ENCODE measurements around the gene PIP5K1B. TPM values are rescaled to one million over a fixed set of nuclear protein-coding genes. Genes with fewer than 3 reads are reported as not detected.

The PIP5K1B gene
- total RNA-seq, 4 donors from 2014 or later, result 1.2 to 2.6 (median 2.0) TPM

DNA sequence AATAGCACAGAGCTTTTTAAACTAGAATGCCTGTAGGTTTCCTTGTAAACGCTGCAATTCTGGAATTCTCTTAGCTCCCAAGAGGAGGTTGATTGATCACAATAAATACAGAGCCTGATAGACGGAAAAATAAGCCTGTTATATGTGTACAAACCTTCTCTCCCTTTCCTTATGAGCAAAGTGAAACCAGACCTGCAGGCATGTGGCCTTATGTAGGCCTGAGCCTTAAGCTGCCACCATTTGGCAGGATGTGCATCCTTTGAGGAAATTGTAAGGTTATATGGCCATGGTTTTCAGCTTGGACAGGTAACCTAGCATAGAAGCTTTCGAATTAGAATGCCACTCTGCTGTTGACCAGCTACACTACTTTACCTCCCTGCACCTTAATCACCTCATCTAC, 259.7 kb downstream of the PIP5K1B start:
- Histone ChIP-seq H3K36me3 (no peaks in the 10 kb centered on the region), H3K27me3 (no peaks in the 10 kb centered on the region), H3K27ac (no peak overlapping the region), H3K4me3 (no peak overlapping the region), H3K9me3 (no peaks in the 10 kb centered on the region), H3K4me1 (no peaks in the 10 kb centered on the region)
- ATAC-seq (no peak), DNase-seq (no peak)
- in situ Hi-C loops (cut with MboI; ENCODE audit: low sequenced_read_pairs in 4 of 4) (loop anchor here in 1 of 4 donors (10.0 kb wide), 1 partner anchor 50 kb away; no protein-coding TSS in a partner anchor), intact Hi-C loops (cut with DNase I; ENCODE audit: low total_unique reads) (no loop called here)
- TF ChIP-seq, protein P1, sequence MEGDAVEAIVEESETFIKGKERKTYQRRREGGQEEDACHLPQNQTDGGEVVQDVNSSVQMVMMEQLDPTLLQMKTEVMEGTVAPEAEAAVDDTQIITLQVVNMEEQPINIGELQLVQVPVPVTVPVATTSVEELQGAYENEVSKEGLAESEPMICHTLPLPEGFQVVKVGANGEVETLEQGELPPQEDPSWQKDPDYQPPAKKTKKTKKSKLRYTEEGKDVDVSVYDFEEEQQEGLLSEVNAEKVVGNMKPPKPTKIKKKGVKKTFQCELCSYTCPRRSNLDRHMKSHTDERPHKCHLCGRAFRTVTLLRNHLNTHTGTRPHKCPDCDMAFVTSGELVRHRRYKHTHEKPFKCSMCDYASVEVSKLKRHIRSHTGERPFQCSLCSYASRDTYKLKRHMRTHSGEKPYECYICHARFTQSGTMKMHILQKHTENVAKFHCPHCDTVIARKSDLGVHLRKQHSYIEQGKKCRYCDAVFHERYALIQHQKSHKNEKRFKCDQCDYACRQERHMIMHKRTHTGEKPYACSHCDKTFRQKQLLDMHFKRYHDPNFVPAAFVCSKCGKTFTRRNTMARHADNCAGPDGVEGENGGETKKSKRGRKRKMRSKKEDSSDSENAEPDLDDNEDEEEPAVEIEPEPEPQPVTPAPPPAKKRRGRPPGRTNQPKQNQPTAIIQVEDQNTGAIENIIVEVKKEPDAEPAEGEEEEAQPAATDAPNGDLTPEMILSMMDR (IDR thresholded peaks at IDR 0.05 in 4 of 5, conservative IDR thresholded peaks at IDR 0.05 in 1 of 5), result no peak
- no peak for TF ChIP-seq POLR2A (IDR thresholded peaks at IDR 0.05)

DNA sequence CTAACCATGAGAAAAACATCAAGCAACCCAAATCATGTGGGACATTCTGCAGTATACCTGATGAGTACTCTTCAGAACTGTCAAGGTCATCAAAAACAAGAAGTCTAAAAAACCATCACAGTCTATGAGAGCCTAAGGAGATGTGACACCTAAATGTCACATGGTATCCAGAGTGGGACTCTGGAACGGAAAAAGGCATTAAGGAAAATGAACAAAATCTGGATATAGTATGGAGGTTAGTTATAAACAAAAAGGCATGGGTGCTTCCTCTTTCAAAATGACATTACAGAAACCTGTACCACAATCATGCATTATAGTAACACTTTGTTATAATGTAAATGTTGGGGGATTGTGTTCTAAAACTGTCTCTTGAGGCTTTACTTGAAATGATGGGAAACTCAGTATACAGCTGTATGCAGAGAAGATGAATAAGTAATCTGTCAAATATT, 261.5 kb downstream of the PIP5K1B start:
- intact Hi-C loops (cut with DNase I; ENCODE audit: low total_unique reads) (no loop called here), in situ Hi-C loops (cut with MboI; ENCODE audit: low sequenced_read_pairs in 4 of 4) (loop anchor here in 1 of 4 donors (10.0 kb wide), 1 partner anchor 52 kb away; no protein-coding TSS in a partner anchor)
- Histone ChIP-seq H3K27ac (no peak overlapping the region), H3K9me3 (no peaks in the 10 kb centered on the region), H3K4me1 (no peaks in the 10 kb centered on the region), H3K27me3 (no peaks in the 10 kb centered on the region), H3K36me3 (no peaks in the 10 kb centered on the region), H3K4me3 (no peak overlapping the region)
- no peak for DNase-seq
- no peak for ATAC-seq
- TF ChIP-seq POLR2A (IDR thresholded peaks at IDR 0.05), result no peak
- TF ChIP-seq, protein P1 (IDR thresholded peaks at IDR 0.05 in 4 of 5, conservative IDR thresholded peaks at IDR 0.05 in 1 of 5), result no peak

DNA sequence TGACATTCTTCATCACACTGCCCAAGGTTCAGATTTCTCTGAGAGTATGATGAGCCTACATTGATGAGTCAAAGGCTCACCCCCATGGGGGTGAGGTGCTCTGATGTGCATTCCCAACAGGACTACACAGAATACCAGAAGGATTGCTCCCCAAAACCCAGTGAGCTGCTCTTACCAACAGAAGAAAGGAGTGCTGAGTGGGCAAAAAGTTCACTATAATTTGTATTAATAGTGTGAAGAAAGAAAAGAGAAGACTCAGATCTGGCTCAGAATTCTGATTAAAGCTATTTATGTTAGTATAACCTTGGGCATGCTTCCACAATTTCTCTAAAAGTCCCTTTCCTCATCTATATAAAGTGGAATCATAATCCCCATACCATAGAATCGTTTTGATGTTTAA, 262.8 kb downstream of the PIP5K1B start:
- Histone ChIP-seq H3K36me3 (no peaks in the 10 kb centered on the region), H3K9me3 (no peaks in the 10 kb centered on the region), H3K27ac (no peak overlapping the region), H3K4me3 (no peak overlapping the region), H3K4me1 (no peaks in the 10 kb centered on the region), H3K27me3 (no peaks in the 10 kb centered on the region)
- intact Hi-C loops (cut with DNase I; ENCODE audit: low total_unique reads) (no loop called here), in situ Hi-C loops (cut with MboI; ENCODE audit: low sequenced_read_pairs in 4 of 4) (loop anchor here in 1 of 4 donors (10.0 kb wide), 1 partner anchor 53 kb away; no protein-coding TSS in a partner anchor)
- ATAC-seq (no peak), DNase-seq (no peak)
- TF ChIP-seq, protein P1 (IDR thresholded peaks at IDR 0.05 in 4 of 5, conservative IDR thresholded peaks at IDR 0.05 in 1 of 5), result no peak
- TF ChIP-seq POLR2A (IDR thresholded peaks at IDR 0.05), result no peak

DNA sequence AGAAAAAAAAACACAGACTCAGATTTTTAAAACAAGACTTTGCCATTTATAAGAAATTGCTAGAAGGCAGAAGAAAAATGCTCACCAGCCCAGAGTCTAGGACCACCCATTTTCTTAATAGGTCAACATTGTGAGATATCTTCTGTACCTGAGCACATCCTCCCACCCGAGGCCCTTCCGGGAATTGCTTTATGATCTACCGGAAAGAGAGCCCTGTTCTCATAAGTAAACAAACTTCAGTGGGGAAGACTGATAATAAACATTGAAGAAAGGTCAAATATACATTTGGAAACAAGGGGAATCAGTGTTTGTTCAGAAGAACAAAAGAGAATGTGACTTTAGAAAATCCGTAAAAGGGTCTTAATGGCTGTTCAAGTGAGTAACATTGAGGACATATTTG, 264.5 kb downstream of the PIP5K1B start:
- intact Hi-C loops (cut with DNase I; ENCODE audit: low total_unique reads) (no loop called here), in situ Hi-C loops (cut with MboI; ENCODE audit: low sequenced_read_pairs in 4 of 4) (loop anchor here in 1 of 4 donors (10.0 kb wide), 1 partner anchor 55 kb away; no protein-coding TSS in a partner anchor)
- DNase-seq (no peak), ATAC-seq (no peak)
- Histone ChIP-seq H3K9me3 (no peaks in the 10 kb centered on the region), H3K36me3 (no peaks in the 10 kb centered on the region), H3K4me3 (no peak overlapping the region), H3K4me1 (no peaks in the 10 kb centered on the region), H3K27ac (no peak overlapping the region), H3K27me3 (no peaks in the 10 kb centered on the region)
- TF ChIP-seq, protein P1 (IDR thresholded peaks at IDR 0.05 in 4 of 5, conservative IDR thresholded peaks at IDR 0.05 in 1 of 5), result no peak
- TF ChIP-seq POLR2A (IDR thresholded peaks at IDR 0.05), result no peak

DNA sequence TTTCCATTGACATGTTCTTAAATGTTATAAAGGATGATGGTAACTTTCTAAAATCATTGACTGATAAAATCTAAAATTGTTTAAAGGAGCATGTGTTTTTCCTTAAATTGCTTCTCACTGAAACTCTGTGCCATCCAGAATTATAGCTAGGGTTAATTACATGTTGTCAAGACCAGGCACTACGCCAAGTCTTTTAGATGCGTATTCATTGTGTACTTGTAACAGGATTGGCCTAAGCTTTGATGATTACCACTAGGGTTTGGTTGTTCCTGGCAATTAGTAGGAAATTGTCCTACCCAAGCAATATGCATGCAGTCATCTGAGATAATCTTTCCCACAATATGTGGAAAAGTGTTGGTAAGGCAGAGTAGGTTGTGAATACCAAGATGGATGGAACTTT, 265.1 kb downstream of the PIP5K1B start:
- H3K4me3 ChIP-seq, result no peak overlapping the region
- H3K36me3 ChIP-seq, result no peaks in the 10 kb centered on the region
- in situ Hi-C loops (cut with MboI; ENCODE audit: low sequenced_read_pairs in 4 of 4), result no loop called here
- intact Hi-C loops (cut with DNase I; ENCODE audit: low total_unique reads), result loop anchor here (10.0 kb wide), 1 partner anchor 55 kb away; no protein-coding TSS in a partner anchor
- H3K27ac ChIP-seq, result no peak overlapping the region
- H3K9me3 ChIP-seq, result no peaks in the 10 kb centered on the region
- ATAC-seq, result no peak
- TF ChIP-seq POLR2A (IDR thresholded peaks at IDR 0.05), result no peak
- TF ChIP-seq, protein P1 (IDR thresholded peaks at IDR 0.05 in 4 of 5, conservative IDR thresholded peaks at IDR 0.05 in 1 of 5), result no peak
- no peaks in the 10 kb centered on the region for H3K27me3 ChIP-seq
- no peak for DNase-seq
- no peaks in the 10 kb centered on the region for H3K4me1 ChIP-seq
